ENCODE results near the gene MAL. TPM values are rescaled to one million over a fixed set of nuclear protein-coding genes. Genes with fewer than 3 reads are reported as not detected.

Gene MAL
- total RNA-seq, 1 donor from 2014 or later: 9.6 TPM

- Histone ChIP-seq H3K4me3 (ENCODE audit: low read depth, low read length) (no peak overlapping the region), H3K27me3 (ENCODE audit: control insufficient read depth, insufficient read depth, low read length) (no peaks in the 10 kb centered on the region), H3K36me3 (ENCODE audit: control insufficient read depth, insufficient read depth, low read length) (no peaks in the 10 kb centered on the region)
- TF ChIP-seq, protein P1, sequence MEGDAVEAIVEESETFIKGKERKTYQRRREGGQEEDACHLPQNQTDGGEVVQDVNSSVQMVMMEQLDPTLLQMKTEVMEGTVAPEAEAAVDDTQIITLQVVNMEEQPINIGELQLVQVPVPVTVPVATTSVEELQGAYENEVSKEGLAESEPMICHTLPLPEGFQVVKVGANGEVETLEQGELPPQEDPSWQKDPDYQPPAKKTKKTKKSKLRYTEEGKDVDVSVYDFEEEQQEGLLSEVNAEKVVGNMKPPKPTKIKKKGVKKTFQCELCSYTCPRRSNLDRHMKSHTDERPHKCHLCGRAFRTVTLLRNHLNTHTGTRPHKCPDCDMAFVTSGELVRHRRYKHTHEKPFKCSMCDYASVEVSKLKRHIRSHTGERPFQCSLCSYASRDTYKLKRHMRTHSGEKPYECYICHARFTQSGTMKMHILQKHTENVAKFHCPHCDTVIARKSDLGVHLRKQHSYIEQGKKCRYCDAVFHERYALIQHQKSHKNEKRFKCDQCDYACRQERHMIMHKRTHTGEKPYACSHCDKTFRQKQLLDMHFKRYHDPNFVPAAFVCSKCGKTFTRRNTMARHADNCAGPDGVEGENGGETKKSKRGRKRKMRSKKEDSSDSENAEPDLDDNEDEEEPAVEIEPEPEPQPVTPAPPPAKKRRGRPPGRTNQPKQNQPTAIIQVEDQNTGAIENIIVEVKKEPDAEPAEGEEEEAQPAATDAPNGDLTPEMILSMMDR (IDR thresholded peaks at IDR 0.05; ENCODE audit: insufficient read depth, low read length, poor library complexity, severe bottlenecking): no peak
- no peak for DNase-seq (ENCODE audit: low read depth)
Measured at GRCh38 chr2:95059656-95060370, 34.3 kb downstream of the MAL start.

DNA sequence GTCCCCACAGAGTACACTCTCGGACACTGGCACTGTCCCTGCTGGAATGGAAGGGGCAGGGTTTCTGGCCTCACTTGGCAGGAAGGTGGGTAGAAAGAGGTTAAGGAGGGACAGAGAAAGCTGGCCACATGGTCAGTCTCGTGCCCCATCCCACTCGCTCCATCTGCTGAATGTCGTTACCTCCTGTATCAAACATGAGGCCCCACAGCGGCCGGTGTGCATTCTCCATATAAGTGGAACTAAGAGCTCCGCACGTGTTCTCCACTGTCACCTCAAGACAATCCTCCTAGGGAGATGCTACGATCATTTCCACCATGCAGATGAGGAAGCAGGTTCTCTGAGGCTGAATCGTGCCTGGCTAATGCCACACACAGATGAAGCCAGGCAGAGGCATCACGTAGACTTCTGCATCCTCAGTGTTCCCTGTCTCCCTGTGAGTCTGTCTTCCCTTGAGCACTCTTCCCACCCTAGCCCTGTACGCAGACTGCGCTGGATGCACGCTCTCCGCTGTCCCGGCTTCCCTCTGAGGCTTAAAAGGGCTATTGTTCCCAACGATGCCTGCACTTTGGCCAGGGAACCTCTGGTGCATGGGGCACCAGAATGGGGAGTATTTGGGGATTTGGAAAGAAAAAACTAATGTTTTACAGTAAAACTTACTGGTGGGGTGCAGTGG lies 35.1 kb downstream of the MAL start:
- TF ChIP-seq, protein P1 (IDR thresholded peaks at IDR 0.05; ENCODE audit: insufficient read depth, low read length, poor library complexity, severe bottlenecking): no peak
- DNase-seq (ENCODE audit: low read depth): no peak

GRCh38 chr2:95061119-95061512 lies 35.6 kb downstream of the MAL start:
- no peaks in the 10 kb centered on the region for H3K36me3 ChIP-seq (ENCODE audit: control insufficient read depth, insufficient read depth, low read length)
- no peak for DNase-seq (ENCODE audit: low read depth)
- no peaks in the 10 kb centered on the region for H3K27me3 ChIP-seq (ENCODE audit: control insufficient read depth, insufficient read depth, low read length)
- TF ChIP-seq, protein P1 (IDR thresholded peaks at IDR 0.05; ENCODE audit: insufficient read depth, low read length, poor library complexity, severe bottlenecking): no peak
- no peak overlapping the region for H3K4me3 ChIP-seq (ENCODE audit: low read depth, low read length)

More for the DNA sequence above, 35.1 kb downstream of the MAL start:
- Histone ChIP-seq H3K27me3 (ENCODE audit: control insufficient read depth, insufficient read depth, low read length) (no peaks in the 10 kb centered on the region), H3K4me3 (ENCODE audit: low read depth, low read length) (no peak overlapping the region), H3K36me3 (ENCODE audit: control insufficient read depth, insufficient read depth, low read length) (no peaks in the 10 kb centered on the region)

DNA sequence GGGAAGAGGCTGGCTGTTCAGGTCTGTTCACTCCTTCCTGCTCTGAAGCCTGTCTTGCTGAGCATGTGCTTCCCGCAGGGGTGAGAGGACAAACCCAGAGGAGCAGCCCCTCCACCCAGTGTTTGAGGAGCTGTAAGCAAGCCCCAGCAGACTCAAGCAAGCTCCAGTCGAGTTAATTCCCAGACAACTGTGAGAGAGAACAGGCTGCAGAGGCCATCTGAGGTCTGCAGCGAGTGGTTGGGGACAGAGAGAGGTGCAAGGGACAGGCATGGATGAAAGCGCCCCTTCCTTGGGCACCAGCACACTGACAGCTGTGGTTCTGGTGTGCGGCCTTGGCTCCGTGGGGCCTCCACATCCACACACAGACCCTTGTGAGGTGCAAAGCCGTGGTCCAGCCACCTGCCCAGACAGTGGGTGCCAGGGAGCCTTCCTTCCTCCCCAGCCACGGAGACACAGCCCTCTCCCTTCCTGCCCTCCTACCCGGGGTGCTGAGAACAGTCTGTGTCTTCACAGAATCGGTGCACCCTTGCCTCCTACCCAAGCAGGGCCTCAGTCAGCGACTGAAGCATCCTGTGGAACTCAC lies 36.2 kb downstream of the MAL start:
- no peaks in the 10 kb centered on the region for H3K27me3 ChIP-seq (ENCODE audit: control insufficient read depth, insufficient read depth, low read length)
- no peaks in the 10 kb centered on the region for H3K36me3 ChIP-seq (ENCODE audit: control insufficient read depth, insufficient read depth, low read length)
- TF ChIP-seq, protein P1 (IDR thresholded peaks at IDR 0.05; ENCODE audit: insufficient read depth, low read length, poor library complexity, severe bottlenecking): no peak
- no peak overlapping the region for H3K4me3 ChIP-seq (ENCODE audit: low read depth, low read length)
- no peak for DNase-seq (ENCODE audit: low read depth)

GRCh38 chr2:95062242-95063085 lies 37.0 kb downstream of the MAL start:
- DNase-seq (ENCODE audit: low read depth): no peak

More at GRCh38 chr2:95062242-95063085, 37.0 kb downstream of the MAL start:
- H3K27me3 ChIP-seq (ENCODE audit: control insufficient read depth, insufficient read depth, low read length): no peaks in the 10 kb centered on the region
- no peaks in the 10 kb centered on the region for H3K36me3 ChIP-seq (ENCODE audit: control insufficient read depth, insufficient read depth, low read length)
- no peak overlapping the region for H3K4me3 ChIP-seq (ENCODE audit: low read depth, low read length)
- TF ChIP-seq, protein P1 (IDR thresholded peaks at IDR 0.05; ENCODE audit: insufficient read depth, low read length, poor library complexity, severe bottlenecking): no peak

Data from kidney epithelial cell (primary cell).